ENCODE data around the gene TRPM7. TPM values are rescaled to one million over a fixed set of nuclear protein-coding genes. Genes with fewer than 3 reads are reported as not detected.
"Not testable (repeated sequence)": the region's sequence is repeated elsewhere in the genome, so short reads cannot be mapped to it uniquely, and the experiment has no call there.

Gene TRPM7
- total RNA-seq, 1 donor from 2014 or later, result 75.0 TPM

- no peak for DNase-seq
Observed at GRCh38 chr15:50670115-50670514, 16.5 kb downstream of the TRPM7 start.

DNA sequence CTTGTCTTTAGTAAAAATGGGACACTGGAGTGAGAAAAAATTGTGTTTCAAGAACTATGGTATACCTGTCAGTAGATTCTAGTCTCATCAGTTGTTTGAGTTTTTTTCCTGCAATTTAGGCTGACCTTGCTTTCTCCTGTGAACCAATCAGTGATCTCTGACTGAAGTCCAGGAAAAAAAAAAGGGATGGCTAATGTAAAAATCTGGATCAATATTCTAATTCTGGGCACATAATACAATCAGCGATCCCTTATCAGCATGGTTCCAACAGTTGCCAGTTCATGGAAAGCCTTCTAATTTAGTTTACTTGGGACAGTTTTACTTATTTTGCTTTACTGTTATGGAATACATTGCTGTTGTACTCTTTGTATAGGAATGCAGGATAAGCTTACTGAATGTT lies 17.0 kb downstream of the TRPM7 start:
- no peak for DNase-seq

DNA sequence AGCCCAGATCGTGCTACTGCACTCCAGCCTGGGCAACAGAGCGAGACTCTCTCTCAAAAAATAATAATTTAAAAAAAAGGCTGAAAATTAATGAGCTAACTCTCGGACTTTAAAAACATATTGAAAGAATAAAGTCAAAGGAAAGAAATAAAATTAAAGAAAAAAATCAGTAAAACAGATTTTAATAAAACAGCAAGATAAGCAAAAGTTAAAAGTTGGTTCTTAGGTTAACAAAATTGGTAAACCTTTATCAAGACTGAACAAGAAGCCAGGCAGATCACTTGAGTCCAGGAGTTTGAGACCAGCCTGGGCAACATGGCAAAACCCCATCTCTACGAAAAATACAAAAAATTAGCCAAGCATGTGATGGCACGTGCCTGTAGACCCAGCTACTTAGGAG lies 20.7 kb downstream of the TRPM7 start:
- no peak for DNase-seq

- no peak for DNase-seq
Observed at GRCh38 chr15:50655555-50655954, 31.0 kb downstream of the TRPM7 start.

- DNase-seq, result no peak
Observed at GRCh38 chr15:50653156-50653743, 33.3 kb downstream of the TRPM7 start.

- no peak for DNase-seq
Observed at GRCh38 chr15:50652671-50653070, 33.9 kb downstream of the TRPM7 start.

DNA sequence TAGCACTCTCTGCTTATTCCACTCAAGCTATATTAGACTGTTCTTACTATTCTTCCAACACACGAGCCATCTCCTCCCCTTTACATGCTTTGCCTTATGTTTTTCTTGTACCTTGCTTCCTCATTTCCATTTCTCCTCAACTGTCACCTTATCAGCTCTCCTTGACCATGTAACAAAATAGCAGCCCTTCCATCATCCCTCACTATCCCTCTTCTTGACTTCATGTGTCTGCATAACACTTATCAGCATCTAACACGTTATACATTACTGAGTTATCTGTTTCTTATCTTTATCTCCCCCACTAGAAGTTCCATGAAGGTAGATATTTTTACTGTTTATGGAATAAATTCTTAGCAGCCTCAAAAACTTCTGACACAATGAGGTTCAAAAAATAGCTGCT lies 45.3 kb downstream of the TRPM7 start:
- DNase-seq, result no peak

DNA sequence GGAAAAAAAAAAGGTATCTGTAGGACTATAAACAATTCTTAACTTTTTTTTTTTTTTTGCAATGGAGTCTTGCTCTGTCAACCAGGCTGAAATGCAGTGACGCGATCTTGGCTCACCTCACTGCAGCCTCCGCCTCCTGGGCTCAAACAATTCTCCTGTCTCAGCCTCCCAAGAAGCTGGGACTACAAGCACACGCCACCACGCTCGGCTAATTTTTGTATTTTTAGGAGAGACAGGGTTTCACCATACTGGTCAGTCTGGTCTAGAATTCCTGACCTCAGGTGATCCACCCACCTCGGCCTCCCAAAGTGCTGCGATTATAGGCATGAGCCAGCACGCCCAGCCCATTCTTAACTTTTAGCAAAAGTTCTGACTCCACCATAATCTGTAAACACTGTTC lies 50.5 kb downstream of the TRPM7 start:
- DNase-seq, result no peak

GRCh38 chr15:50633653-50634052 lies 52.9 kb downstream of the TRPM7 start:
- DNase-seq, result no peak

DNA sequence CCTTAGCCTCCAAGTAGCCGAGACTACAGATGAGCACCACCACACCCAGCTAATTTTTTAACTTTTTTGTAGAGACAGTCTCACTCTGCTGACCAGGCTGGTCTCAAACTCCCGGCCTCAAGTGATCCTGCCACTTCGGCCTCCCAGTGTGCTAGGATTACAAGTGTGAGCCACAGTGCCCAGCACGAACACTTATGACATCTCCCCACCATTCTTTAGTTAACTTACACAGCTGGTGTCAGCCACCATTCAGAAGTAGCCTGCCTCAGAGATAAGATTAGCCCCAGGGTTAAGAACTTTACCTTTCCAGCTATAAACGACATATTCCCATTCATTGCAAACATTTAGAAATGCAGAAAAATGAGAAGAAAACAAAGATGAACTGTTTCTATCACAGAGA lies 58.2 kb downstream of the TRPM7 start:
- DNase-seq, result no peak

DNA sequence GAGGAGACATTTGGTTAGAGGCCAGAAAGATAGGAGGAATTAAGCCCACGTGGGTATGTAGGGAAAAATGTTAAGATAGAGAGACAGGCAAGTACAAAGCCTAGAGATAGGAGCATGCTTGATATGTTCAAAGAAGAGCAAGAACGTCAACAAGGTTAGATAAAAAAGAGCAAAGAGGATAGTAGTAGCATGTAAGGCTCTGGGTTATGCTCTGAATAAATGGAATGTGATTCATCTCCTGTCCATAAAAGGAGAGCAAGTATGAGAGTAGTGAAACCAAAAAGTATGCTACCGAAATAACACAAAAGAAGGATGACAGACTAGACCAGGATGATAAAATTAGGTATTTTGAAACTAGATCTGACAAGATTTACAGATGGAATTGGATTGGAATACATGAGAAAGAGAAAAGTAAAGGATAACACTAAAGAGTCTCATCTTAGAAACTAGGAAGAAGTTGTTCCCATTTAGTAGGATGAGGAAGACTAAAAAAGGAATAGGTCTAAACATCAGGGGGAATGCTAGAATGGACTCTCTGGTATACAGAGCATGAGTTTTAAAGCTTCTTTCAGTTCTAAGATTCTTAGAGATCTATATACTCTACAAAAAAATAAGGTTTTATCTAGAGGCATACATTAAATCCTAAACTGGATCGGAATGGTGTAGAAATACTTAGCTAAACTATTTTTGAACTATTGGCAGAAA lies 59.1 kb downstream of the TRPM7 start:
- no peak for DNase-seq

- DNase-seq, result no peak
Observed at GRCh38 chr15:50624616-50625168, 61.9 kb downstream of the TRPM7 start.

DNA sequence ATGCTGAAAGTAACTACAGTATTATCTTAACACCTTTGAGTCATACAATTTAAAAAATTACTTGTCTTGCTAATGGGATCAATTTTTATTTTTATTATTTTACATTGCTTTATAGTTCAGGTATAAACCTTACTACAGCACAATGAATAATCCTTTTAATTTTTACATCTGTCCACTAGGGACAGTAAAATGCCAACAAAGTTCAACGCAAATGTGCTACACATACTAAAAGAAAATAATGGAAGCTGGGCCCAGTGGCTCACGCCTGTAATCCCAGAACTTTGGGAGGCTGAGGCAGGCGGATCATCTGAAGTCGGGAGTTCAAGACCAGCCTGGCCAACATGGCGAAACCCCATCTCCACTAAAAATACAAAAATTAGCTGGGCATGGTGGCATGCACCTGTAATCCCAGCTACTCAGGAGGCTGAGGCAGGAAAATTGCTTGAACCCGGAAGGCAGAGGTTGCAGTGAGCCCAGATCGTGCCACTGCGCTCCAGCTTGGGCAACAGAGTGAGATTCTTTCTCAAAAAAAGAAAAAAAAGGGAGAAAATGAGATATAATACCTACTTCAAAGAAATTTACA lies 64.1 kb downstream of the TRPM7 start:
- DNase-seq, result not testable (repeated sequence)

DNA sequence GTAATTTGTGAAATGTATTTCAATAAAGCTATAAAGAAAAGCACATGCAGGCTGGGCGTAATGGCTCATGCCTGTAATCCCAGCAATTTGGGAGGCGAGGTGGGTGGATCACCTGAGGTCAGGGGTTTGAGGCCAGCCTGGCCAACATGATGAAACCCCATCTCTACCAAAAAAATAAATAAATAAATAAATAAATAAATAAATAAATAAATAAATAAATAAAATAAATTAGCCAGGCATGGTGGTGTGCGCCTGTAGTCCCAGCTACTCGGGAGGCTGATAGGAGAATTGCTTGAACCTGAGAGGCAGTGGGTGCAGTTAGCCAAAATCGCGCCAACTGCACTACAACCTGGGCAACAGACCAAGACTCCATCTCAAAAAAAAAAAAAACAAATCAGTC lies 69.6 kb downstream of the TRPM7 start:
- not testable (repeated sequence) for DNase-seq

DNA sequence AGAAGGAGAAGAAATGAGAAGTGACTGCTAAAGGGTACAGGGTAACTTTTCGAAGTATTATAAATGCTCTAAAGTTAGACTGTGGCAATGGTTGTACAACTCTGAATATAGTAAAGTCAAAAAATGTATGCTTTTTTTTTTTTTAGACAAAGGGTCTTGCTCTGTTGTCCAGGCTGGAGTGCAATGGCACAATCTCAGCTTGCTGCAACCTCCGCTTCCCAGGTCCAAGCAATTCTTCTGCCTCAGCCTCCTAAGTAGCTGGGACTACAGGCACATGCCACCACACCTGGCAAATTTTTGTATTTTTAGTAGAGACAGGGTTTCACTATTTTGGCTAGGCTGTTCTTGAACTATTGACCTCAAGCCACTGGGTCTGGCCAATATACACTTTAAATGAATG lies 70.0 kb downstream of the TRPM7 start:
- DNase-seq, result not testable (repeated sequence)

DNA sequence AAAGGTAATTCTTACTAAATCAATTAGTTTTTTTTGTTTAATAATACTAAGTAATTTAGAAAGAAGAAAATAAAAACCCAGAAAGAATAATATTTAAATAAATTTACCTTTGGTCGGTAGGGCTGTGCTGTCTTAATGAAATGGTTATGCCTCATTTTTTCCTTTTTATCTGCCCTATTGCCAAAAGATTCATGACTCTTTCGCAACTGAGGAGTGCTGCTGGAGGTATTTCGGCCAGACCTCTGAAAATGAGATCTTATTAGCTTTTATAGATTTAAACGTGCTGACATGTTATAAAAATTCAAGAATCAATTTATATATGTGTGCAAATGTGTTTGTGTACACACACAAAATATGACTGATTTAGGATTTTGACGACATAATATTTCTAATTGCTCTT lies 73.0 kb downstream of the TRPM7 start:
- DNase-seq, result no peak

GRCh38 chr15:50607129-50607528 lies 79.5 kb downstream of the TRPM7 start:
- no peak for DNase-seq

GRCh38 chr15:50605462-50605861 lies 81.1 kb downstream of the TRPM7 start:
- DNase-seq, result no peak

- DNase-seq, result not testable (repeated sequence)
Observed at GRCh38 chr15:50602028-50602427, 84.6 kb downstream of the TRPM7 start.

DNA sequence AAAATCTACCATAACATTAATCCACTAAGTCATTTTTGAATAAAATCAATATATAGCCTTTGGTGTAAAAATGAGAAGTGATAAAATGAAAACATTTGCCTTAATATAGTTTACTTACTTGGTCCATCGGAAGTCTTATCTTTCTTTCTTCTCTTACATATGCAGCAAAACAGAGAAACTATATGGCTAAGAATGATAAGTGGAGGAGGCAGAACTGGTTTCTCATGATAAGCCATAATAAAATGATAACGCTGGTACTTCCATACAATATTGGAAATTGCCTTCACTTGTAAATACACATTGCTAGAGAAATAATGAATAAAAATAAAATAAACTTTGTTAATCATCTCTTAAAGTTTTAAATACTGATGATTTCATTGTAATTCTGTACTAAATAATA lies 92.3 kb downstream of the TRPM7 start:
- DNase-seq, result no peak

DNA sequence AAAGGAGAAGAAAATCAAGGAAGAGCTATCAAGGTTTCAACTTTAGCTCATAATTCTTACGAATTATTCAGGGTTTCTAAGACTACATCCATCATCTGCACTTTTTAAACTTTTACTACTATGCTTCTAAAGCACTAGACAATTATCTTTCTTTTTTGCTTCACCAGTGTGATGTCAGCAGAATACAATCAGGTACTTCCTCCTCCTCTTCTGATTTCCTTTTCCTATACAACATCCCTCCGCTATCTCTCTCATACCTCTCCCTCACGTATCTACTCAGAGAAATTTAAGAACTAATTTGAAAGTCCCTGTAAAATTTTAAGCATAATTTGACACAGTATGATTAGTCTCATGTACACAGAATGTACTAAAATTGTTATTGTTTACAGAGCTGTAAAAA lies 92.8 kb downstream of the TRPM7 start:
- no peak for DNase-seq

- no peak for DNase-seq
Observed at GRCh38 chr15:50590288-50590687, 96.3 kb downstream of the TRPM7 start.

DNA sequence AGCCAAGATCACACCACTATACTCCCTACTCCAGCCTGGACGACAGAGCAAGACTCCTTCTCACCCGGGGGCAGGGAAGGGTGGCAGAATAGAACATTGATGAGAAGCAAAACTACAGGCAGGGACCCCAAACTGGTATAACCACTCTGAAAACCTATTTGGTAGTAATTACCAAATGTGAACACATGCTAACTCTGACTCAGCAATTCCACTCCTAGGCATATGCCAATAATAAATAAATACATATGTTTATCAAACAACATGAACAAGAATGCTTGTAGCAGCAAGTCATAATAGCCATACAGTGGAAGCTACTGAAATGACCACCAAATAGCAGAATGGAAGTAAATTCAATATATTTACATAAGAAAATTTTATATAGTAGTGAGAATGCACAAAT lies 109.1 kb downstream of the TRPM7 start:
- no peak for DNase-seq

DNA sequence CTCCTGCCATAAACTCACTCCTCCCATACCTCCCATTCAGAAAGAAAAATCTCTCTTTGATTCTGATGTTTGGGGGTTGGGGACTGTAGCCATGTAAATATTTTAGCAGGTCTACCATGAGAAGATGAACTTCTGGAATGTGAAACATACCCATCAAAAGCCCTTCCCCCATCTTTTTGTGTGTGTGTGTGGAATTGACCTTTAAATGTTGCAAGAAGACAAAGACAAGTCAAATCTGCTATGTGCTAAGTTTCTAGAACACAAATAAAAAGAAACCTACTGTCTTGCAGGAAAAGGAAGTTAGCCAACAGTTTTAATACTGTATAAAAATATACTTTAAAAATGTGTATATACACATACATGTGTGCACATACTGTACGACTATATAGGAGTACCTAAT lies 110.4 kb downstream of the TRPM7 start:
- no peak for DNase-seq

All from tongue (tissue), 2 donors.